ENCODE measurements around the gene NUP43.
"Not testable (repeated sequence)": the region's sequence is repeated elsewhere in the genome, so short reads cannot be mapped to it uniquely, and the experiment has no call there.

Gene NUP43

DNA sequence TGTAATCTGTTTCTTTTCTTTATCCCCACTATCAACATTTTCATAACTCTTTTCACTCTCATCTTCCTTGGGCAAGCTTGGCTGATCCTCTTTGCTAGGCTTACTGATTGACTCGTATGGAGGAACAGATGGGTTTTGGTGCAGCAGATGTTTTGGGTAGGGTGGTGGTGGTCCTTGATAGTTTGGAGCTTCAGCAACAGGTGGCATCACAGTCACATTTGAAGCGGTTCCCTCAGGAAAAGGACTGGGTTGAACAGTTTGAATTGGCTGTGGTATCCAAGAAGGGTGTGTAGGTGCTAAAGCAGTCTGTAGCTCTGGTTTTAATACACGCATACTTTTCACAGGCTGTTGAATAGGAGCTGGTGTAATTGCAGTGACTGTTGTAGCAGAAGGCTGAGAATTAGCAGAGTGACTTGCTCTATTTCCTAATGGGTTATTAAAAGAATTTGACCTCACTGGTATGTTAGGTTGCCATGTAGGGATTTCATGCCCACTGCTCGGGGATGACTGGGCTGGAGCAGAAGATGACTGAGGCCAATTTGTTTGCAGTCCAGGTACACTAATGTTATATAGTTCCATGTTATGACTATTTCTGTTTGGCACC is 63.0 kb downstream of the NUP43 start:
- Histone ChIP-seq H2AFZ (ENCODE audit: low read length) (no peak overlapping the region), H3K4me3 (ENCODE audit: low read length in 2 of 2) (no peak overlapping the region), H3K4ac (ENCODE audit: low read length) (no peak overlapping the region), H3K4me1 (ENCODE audit: control insufficient read depth in 2 of 2, insufficient read depth in 1 of 2, low read depth in 1 of 2, low read length in 2 of 2) (no peaks in the 10 kb centered on the region), H2BK5ac (ENCODE audit: low read length) (no peak overlapping the region), H3K23ac (ENCODE audit: low read depth, low read length, poor library complexity) (no peak overlapping the region), H3K27me3 (ENCODE audit: control insufficient read depth in 3 of 3, insufficient read depth in 3 of 3, low read depth in 1 of 3, low read length in 3 of 3) (no peaks in the 10 kb centered on the region), H3K14ac (ENCODE audit: low read length) (no peak overlapping the region), H2AK5ac (ENCODE audit: low read depth, low read length) (no peak overlapping the region), H4K8ac (ENCODE audit: low read depth, low read length) (no peak overlapping the region), H2BK15ac (ENCODE audit: low read length) (no peak overlapping the region), H3K27ac (replicated peaks; ENCODE audit: low read length) (no peak overlapping the region), H3K9me3 (replicated peaks in 1 of 2; ENCODE audit: control insufficient read depth in 2 of 2, insufficient read depth in 1 of 2, low read depth in 1 of 2, low read length in 2 of 2) (no peaks in the 10 kb centered on the region), H3K9ac (ENCODE audit: low read depth, low read length, poor library complexity) (no peak overlapping the region), H3K36me3 (replicated peaks in 1 of 2; ENCODE audit: control insufficient read depth in 2 of 2, insufficient read depth in 2 of 2, low read length in 2 of 2) (peaks cover 13 to 88% of the 10 kb centered on the region in 2 donors), H3K4me2 (ENCODE audit: insufficient read depth, low read length, poor library complexity, severe bottlenecking) (no peak overlapping the region), H2BK12ac (ENCODE audit: low read length) (no peak overlapping the region), H3K18ac (ENCODE audit: low read length) (no peak overlapping the region), H3K79me1 (ENCODE audit: low read depth, low read length) (peaks cover 3% of the 10 kb centered on the region), H4K91ac (ENCODE audit: low read depth, low read length, poor library complexity) (no peak overlapping the region), H2BK120ac (ENCODE audit: low read depth, low read length) (no peak overlapping the region)
- no CpG with 5 or more reads among the region's 4 CpGs for WGBS, 2 donors (ENCODE audit: extremely low coverage in 2 of 2, insufficient read length in 2 of 2, insufficient replicate concordance in 1 of 2)
- DNase-seq (ENCODE audit: low spot score), result no peak

DNA sequence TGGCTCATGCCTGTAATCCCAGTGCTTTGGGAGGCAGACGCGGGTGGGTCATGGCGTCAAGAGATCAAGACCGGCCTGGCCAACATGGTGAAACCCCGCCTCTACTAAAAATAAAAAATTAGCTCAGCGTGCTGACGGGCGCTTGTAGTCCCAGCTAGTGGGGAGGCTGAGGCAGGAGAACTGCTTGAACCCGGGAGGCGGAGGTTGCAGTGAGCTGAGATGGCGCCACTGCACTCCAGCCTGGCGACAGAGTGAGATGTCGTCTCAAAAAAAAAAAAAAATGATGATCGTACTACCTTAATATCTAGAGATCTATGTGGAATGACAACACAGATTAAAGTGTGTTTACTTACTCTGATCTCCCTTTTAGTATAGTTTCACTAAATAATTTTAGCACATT is 64.5 kb downstream of the NUP43 start:
- H3K79me1 ChIP-seq (ENCODE audit: low read depth, low read length); H3K14ac ChIP-seq (ENCODE audit: low read length); H3K23ac ChIP-seq (ENCODE audit: low read depth, low read length, poor library complexity); H4K91ac ChIP-seq (ENCODE audit: low read depth, low read length, poor library complexity); H3K4me1 ChIP-seq (ENCODE audit: control insufficient read depth in 2 of 2, insufficient read depth in 1 of 2, low read depth in 1 of 2, low read length in 2 of 2); H3K4me2 ChIP-seq (ENCODE audit: insufficient read depth, low read length, poor library complexity, severe bottlenecking); H2AK5ac ChIP-seq (ENCODE audit: low read depth, low read length); H3K4ac ChIP-seq (ENCODE audit: low read length); DNase-seq (ENCODE audit: low spot score); H3K27me3 ChIP-seq (ENCODE audit: control insufficient read depth in 3 of 3, insufficient read depth in 3 of 3, low read depth in 1 of 3, low read length in 3 of 3); H2BK15ac ChIP-seq (ENCODE audit: low read length); H3K27ac ChIP-seq (replicated peaks; ENCODE audit: low read length); H3K4me3 ChIP-seq (ENCODE audit: low read length in 2 of 2); H3K9ac ChIP-seq (ENCODE audit: low read depth, low read length, poor library complexity); H2BK12ac ChIP-seq (ENCODE audit: low read length); H4K8ac ChIP-seq (ENCODE audit: low read depth, low read length); H2BK5ac ChIP-seq (ENCODE audit: low read length); H3K9me3 ChIP-seq (replicated peaks in 1 of 2; ENCODE audit: control insufficient read depth in 2 of 2, insufficient read depth in 1 of 2, low read depth in 1 of 2, low read length in 2 of 2); H2BK120ac ChIP-seq (ENCODE audit: low read depth, low read length); H2AFZ ChIP-seq (ENCODE audit: low read length); H3K18ac ChIP-seq (ENCODE audit: low read length): not testable (repeated sequence)
- no CpG with 5 or more reads among the region's 14 CpGs for WGBS, 2 donors (ENCODE audit: extremely low coverage in 2 of 2, insufficient read length in 2 of 2, insufficient replicate concordance in 1 of 2)
- H3K36me3 ChIP-seq (replicated peaks in 1 of 2; ENCODE audit: control insufficient read depth in 2 of 2, insufficient read depth in 2 of 2, low read length in 2 of 2), result peaks cover 13 to 86% of the 10 kb centered on the region in 2 donors

DNA sequence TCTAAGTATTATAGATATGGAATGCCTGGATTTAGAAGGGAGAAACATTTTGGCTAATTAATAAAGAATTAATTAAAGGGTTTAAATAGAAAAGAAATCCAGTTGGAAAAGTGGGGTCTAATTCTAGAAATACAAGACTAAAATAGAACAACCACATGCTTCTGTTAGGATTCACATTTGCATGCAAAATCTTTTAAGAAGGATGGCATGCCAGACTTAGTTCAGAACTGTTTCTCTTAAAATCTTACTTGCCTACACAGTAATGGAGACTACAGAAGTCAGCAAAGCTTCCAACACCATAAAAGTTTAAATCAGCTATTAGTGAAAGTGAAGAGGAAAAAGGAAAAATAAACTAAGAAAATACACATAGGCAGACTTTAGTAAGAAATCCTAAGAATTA is 65.1 kb downstream of the NUP43 start:
- Histone ChIP-seq H2BK5ac (ENCODE audit: low read length) (no peak overlapping the region), H2BK12ac (ENCODE audit: low read length) (no peak overlapping the region), H3K14ac (ENCODE audit: low read length) (no peak overlapping the region), H3K9ac (ENCODE audit: low read depth, low read length, poor library complexity) (no peak overlapping the region), H2BK15ac (ENCODE audit: low read length) (no peak overlapping the region), H3K23ac (ENCODE audit: low read depth, low read length, poor library complexity) (no peak overlapping the region), H3K4me2 (ENCODE audit: insufficient read depth, low read length, poor library complexity, severe bottlenecking) (no peak overlapping the region), H2BK120ac (ENCODE audit: low read depth, low read length) (no peak overlapping the region), H3K36me3 (replicated peaks in 1 of 2; ENCODE audit: control insufficient read depth in 2 of 2, insufficient read depth in 2 of 2, low read length in 2 of 2) (peaks cover 14 to 86% of the 10 kb centered on the region in 2 donors), H3K27ac (replicated peaks; ENCODE audit: low read length) (no peak overlapping the region), H3K18ac (ENCODE audit: low read length) (no peak overlapping the region), H4K8ac (ENCODE audit: low read depth, low read length) (no peak overlapping the region), H3K27me3 (ENCODE audit: control insufficient read depth in 3 of 3, insufficient read depth in 3 of 3, low read depth in 1 of 3, low read length in 3 of 3) (no peaks in the 10 kb centered on the region), H3K4me3 (ENCODE audit: low read length in 2 of 2) (no peak overlapping the region), H3K79me1 (ENCODE audit: low read depth, low read length) (peaks cover 3% of the 10 kb centered on the region), H2AFZ (ENCODE audit: low read length) (no peak overlapping the region), H3K9me3 (replicated peaks in 1 of 2; ENCODE audit: control insufficient read depth in 2 of 2, insufficient read depth in 1 of 2, low read depth in 1 of 2, low read length in 2 of 2) (no peaks in the 10 kb centered on the region), H3K4ac (ENCODE audit: low read length) (no peak overlapping the region), H2AK5ac (ENCODE audit: low read depth, low read length) (no peak overlapping the region), H4K91ac (ENCODE audit: low read depth, low read length, poor library complexity) (no peak overlapping the region), H3K4me1 (ENCODE audit: control insufficient read depth in 2 of 2, insufficient read depth in 1 of 2, low read depth in 1 of 2, low read length in 2 of 2) (no peaks in the 10 kb centered on the region)
- DNase-seq (ENCODE audit: low spot score), result no peak

DNA sequence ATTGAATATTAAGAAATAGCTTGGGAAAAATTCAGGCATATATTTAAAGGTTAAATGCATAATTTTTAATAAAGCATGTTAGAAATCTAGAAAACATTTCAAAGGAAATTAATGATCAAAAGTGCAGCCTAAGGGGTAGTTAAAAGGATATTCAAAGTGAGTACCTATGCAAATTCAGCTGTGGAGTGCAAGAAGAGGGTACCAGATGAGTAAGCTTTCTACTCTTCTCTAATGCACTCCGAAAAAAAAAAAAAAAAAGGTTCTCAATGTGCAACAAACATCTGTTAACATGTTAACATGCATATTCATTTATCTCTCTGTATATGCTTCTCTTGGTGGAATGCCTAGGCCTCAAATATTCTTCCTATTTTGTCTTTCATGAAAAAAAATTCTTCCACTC is 65.8 kb downstream of the NUP43 start:
- Histone ChIP-seq H2AK5ac (ENCODE audit: low read depth, low read length) (no peak overlapping the region), H3K9me3 (replicated peaks in 1 of 2; ENCODE audit: control insufficient read depth in 2 of 2, insufficient read depth in 1 of 2, low read depth in 1 of 2, low read length in 2 of 2) (no peaks in the 10 kb centered on the region), H3K9ac (ENCODE audit: low read depth, low read length, poor library complexity) (no peak overlapping the region), H3K4me3 (ENCODE audit: low read length in 2 of 2) (no peak overlapping the region), H3K4me1 (ENCODE audit: control insufficient read depth in 2 of 2, insufficient read depth in 1 of 2, low read depth in 1 of 2, low read length in 2 of 2) (no peaks in the 10 kb centered on the region), H3K27ac (replicated peaks; ENCODE audit: low read length) (no peak overlapping the region), H2AFZ (ENCODE audit: low read length) (no peak overlapping the region), H3K23ac (ENCODE audit: low read depth, low read length, poor library complexity) (no peak overlapping the region), H3K4ac (ENCODE audit: low read length) (no peak overlapping the region), H4K91ac (ENCODE audit: low read depth, low read length, poor library complexity) (no peak overlapping the region), H3K18ac (ENCODE audit: low read length) (no peak overlapping the region), H2BK120ac (ENCODE audit: low read depth, low read length) (no peak overlapping the region), H3K14ac (ENCODE audit: low read length) (no peak overlapping the region), H3K36me3 (replicated peaks in 1 of 2; ENCODE audit: control insufficient read depth in 2 of 2, insufficient read depth in 2 of 2, low read length in 2 of 2) (peaks cover 16 to 86% of the 10 kb centered on the region in 2 donors), H4K8ac (ENCODE audit: low read depth, low read length) (no peak overlapping the region), H2BK12ac (ENCODE audit: low read length) (no peak overlapping the region), H2BK5ac (ENCODE audit: low read length) (no peak overlapping the region), H3K4me2 (ENCODE audit: insufficient read depth, low read length, poor library complexity, severe bottlenecking) (no peak overlapping the region), H3K27me3 (ENCODE audit: control insufficient read depth in 3 of 3, insufficient read depth in 3 of 3, low read depth in 1 of 3, low read length in 3 of 3) (no peaks in the 10 kb centered on the region), H3K79me1 (ENCODE audit: low read depth, low read length) (peaks cover 3% of the 10 kb centered on the region), H2BK15ac (ENCODE audit: low read length) (no peak overlapping the region)
- no CpG with 5 or more reads among the region's 1 CpG for WGBS, 2 donors (ENCODE audit: extremely low coverage in 2 of 2, insufficient read length in 2 of 2, insufficient replicate concordance in 1 of 2)
- DNase-seq (ENCODE audit: low spot score), result no peak
